HEK293T (cell line): ENCODE measurements around the gene KIR2DL3.
"Not testable (repeated sequence)": the region's sequence is repeated elsewhere in the genome, so short reads cannot be mapped to it uniquely, and the experiment has no call there.

Experiments
- CTCF ChIA-PET: fragments of 350-600 bp; formaldehyde crosslinking; extraction: SDS; loops from one replicate; lab custom pipeline; 2021; ENCODE audit warnings: antibody characterized with exemption, inconsistent platforms; lab: Yijun Ruan, JAX
- POLR2A ChIA-PET: fragments of 350-600 bp; formaldehyde crosslinking; extraction: SDS; loops from one replicate; lab custom pipeline; 2020; ENCODE audit warnings: antibody characterized with exemption, inconsistent platforms; lab: Yijun Ruan, JAX
- DNase-seq: peaks from one replicate; pipeline ENCODE4 v3.0.0; 2012; ENCODE audit warnings: mixed read lengths; ENCODE audit errors: extremely low spot score
- ARNT ChIP-seq: fragments of 450-650 bp; IDR thresholded peaks from 2 replicates; pipeline ENCODE4 v1.6.1; 2017; ENCODE audit warnings: mild to moderate bottlenecking
- BHLHE40 ChIP-seq: fragments of 450-650 bp; IDR thresholded peaks from 2 replicates; pipeline ENCODE4 v1.6.1; 2016; ENCODE audit warnings: mild to moderate bottlenecking, moderate library complexity, borderline replicate concordance
- CTBP1 ChIP-seq: fragments of 450-650 bp; IDR thresholded peaks from 2 replicates; pipeline ENCODE4 v1.6.1; 2016; ENCODE audit warnings: borderline replicate concordance
- ELF4 ChIP-seq: fragments of 450-650 bp; IDR thresholded peaks from 2 replicates; pipeline ENCODE4 v1.6.1; 2017; ENCODE audit warnings: antibody characterized with exemption
- FOXA1 ChIP-seq: fragments of 450-650 bp; IDR thresholded peaks from 2 replicates; pipeline ENCODE4 v1.6.1; 2016; ENCODE audit warnings: mild to moderate bottlenecking
- FOXK2 ChIP-seq: fragments of 450-650 bp; IDR thresholded peaks from 2 replicates; pipeline ENCODE4 v1.6.1; 2016; ENCODE audit warnings: mild to moderate bottlenecking
- FOXM1 ChIP-seq: fragments of 450-650 bp; IDR thresholded peaks from 2 replicates; pipeline ENCODE4 v1.6.1; 2017; ENCODE audit warnings: mild to moderate bottlenecking, borderline replicate concordance
- HDGF ChIP-seq: fragments of 450-650 bp; IDR thresholded peaks from 2 replicates; pipeline ENCODE4 v1.6.1; 2017; ENCODE audit warnings: antibody characterized with exemption, borderline replicate concordance
- L3MBTL2 ChIP-seq: fragments of 450-650 bp; conservative IDR thresholded peaks from 2 replicates; pipeline ENCODE4 v1.6.1; 2016; ENCODE audit warnings: mild to moderate bottlenecking
- LEF1 ChIP-seq: fragments of 450-650 bp; IDR thresholded peaks from 2 replicates; pipeline ENCODE4 v1.6.1; 2017; ENCODE audit warnings: mild to moderate bottlenecking, borderline replicate concordance
- NFRKB ChIP-seq: fragments of 450-650 bp; IDR thresholded peaks from 2 replicates; pipeline ENCODE4 v1.6.1; 2016; ENCODE audit warnings: mild to moderate bottlenecking, moderate library complexity
- SP1 ChIP-seq: fragments of 450-650 bp; IDR thresholded peaks from 2 replicates; pipeline ENCODE4 v1.6.1; 2017
- SUZ12 ChIP-seq: fragments of 450-650 bp; IDR thresholded peaks from 2 replicates; pipeline ENCODE4 v1.6.1; 2016; ENCODE audit warnings: mild to moderate bottlenecking
- TARDBP ChIP-seq: fragments of 450-650 bp; IDR thresholded peaks from 2 replicates; pipeline ENCODE4 v1.6.1; 2016
- ZNF384 ChIP-seq: fragments of 450-650 bp; IDR thresholded peaks from 2 replicates; pipeline ENCODE4 v1.6.1; 2016
- TF ChIP-seq, protein P1 (sequence below): fragments of 450-650 bp; IDR thresholded peaks from 2 replicates; pipeline ENCODE4 v1.6.1; 2016

Gene KIR2DL3

DNA sequence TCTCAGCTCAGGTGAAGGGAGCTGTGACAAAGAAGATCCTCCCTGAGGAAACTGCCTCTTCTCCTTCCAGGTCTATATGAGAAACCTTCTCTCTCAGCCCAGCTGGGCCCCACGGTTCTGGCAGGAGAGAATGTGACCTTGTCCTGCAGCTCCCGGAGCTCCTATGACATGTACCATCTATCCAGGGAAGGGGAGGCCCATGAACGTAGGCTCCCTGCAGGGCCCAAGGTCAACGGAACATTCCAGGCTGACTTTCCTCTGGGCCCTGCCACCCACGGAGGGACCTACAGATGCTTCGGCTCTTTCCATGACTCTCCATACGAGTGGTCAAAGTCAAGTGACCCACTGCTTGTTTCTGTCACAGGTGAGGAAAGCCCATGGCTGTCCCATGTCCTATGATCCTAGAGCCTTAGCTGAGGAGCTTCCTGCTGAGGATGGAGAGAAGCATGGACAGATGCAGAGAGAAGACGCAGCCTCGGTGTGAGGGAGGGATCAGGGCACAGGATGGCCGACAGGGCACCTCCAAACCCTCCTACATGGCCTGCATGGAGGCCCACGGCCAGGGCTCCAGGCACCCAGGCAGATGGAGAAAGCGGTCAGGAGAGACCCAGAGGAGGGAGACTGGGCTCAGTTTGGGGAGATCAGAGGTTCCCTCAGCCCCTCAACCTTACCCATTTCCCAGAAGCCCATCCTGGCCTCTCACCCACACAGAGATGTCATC, 36.9 kb downstream of the KIR2DL3 start:
- POLR2A ChIA-PET, DNase-seq, CTCF ChIA-PET: not testable (repeated sequence)

DNA sequence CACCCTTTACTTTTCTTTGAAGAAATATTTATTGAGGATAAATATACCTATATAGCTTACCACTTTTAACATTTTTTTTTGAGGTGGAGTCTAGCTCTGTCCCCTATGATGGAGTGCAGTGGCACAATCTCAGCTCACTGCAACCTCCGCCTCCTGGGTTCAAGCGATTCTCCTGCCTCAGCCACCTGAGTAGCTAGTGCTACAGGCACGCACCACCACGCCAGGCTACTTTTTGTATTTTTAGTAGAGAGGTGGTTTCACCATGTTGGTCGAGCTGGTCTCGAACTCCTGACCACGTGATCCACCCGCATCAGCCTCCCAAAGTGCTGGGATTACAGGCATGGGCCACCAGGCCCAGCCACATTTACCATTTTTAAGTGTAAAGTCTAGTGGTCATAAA, 37.5 kb downstream of the KIR2DL3 start:
- CTCF ChIA-PET, DNase-seq, POLR2A ChIA-PET: not testable (repeated sequence)

DNA sequence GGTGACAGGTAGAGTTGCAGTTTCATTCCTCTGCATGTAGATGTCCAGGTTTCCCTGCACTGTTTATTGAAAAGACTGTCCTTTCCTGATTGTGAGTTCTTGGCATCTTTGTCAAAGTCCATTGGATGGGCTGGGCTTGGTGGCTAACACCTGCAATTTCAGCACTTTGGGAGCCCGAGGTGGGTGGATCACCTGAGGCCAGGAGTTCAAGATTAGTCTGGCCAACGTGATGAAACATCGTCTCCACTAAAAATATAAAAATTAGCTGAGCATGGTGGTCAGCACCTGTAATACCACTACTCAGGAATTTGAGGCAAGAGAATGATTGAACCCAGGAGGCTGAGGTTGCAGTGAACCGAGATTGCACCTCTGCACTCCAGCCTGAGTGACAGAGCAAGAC, 39.5 kb downstream of the KIR2DL3 start:
- CTCF ChIA-PET, POLR2A ChIA-PET: not testable (repeated sequence)

DNA sequence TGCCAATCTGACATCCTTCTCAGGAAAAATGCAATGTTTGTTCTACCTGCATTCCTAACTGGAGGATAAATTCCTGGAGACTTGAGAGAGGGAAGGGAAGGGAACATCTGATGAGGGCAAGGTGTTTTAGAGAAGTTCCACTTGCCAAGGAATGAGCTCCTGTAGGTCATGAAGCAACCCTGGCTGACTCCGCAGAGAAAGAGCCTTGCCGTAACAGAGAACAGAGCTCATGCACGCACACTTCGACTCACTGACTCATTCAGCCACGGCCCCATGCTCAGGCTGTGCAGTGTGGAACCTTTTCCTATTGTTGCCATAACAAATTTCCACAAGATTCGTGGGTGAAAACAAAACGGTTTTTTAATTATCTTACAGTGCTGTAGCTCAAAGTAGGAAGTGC, 40.6 kb downstream of the KIR2DL3 start:
- CTCF ChIA-PET, POLR2A ChIA-PET, DNase-seq: not testable (repeated sequence)

More for the DNA sequence above, 39.5 kb downstream of the KIR2DL3 start:
- not testable (repeated sequence) for DNase-seq

DNA sequence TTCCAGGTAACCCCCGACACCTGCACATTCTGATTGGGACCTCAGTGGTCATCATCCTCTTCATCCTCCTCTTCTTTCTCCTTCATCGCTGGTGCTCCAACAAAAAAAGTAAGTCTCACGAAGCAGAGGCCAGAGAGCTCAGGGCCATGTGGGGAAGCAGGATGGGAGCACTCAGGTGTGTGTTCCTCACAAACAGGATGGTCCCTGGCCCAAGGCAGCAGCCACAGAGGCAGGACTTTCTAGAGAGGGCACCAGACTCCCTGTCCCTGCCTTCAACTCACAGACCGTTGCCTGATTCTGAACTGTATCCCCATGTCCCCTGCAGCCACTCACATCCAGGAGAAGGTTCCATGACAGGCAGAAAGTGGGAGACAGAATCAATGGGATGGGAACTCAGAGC, 44.6 kb downstream of the KIR2DL3 start:
- CTCF ChIA-PET, POLR2A ChIA-PET, DNase-seq: not testable (repeated sequence)

DNA sequence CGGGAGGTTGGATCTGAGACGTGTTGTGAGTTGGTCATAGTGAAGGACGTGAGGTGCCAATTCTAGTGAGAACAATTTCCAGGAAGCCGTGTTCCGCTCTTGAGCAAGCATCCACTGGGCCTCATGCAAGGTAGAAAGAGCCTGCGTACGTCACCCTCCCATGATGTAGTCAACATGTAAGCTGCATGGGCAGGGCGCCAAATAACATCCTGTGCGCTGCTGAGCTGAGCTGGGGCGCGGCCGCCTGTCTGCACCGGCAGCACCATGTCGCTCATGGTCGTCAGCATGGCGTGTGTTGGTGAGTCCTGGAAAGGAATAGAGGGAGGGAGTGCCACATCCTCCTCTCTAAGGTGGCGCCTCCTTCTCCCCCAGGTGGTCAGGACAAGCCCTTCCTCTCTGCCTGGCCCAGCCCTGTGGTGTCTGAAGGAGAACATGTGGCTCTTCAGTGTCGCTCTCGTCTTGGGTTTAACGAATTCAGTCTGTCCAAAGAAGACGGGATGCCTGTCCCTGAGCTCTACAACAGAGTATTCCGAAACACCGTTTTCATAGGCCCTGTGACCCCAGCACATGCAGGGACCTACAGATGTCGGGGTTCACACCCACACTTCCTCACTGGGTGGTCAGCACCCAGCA, 47.9 kb downstream of the KIR2DL3 start:
- CTCF ChIA-PET, DNase-seq, POLR2A ChIA-PET: not testable (repeated sequence)

DNA sequence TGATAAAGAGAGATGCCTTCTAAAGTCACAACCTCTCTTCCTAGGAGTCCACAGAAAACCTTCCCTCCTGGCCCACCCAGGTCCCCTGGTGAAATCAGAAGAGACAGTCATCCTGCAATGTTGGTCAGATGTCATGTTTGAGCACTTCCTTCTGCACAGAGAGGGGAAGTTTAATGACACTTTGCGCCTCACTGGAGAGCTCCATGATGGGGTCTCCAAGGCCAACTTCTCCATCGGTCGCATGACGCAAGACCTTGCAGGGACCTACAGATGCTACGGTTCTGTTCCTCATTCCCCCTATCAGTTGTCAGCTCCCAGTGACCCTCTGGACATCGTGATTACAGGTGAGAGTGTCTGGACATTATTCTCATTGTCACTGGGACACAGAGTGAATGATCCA, 49.8 kb downstream of the KIR2DL3 start:
- DNase-seq, CTCF ChIA-PET, POLR2A ChIA-PET: not testable (repeated sequence)

DNA sequence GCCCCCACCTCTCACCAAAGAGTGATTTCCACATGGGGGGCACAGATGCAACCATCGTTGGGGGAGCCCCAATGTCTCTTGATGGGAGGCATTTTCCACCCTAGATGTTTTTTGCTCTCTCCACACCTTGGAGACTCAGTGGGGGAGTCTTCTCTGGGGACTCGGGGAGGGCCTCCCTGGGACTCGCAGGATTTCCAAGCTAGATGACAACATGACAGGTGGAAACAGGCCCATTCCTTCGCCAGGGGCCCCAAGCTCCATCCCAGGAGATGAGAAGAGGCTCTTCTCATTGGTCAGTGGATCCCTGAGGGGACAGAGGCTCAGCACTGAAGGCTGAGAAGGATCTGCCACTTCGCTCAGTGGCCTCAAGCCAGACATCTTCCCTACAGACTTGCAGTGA, 52.4 kb downstream of the KIR2DL3 start:
- CTCF ChIA-PET: no interaction called here
- POLR2A ChIA-PET: no interaction called here
- no peak for TF ChIP-seq ZNF384
- no peak for TF ChIP-seq TARDBP
- TF ChIP-seq SUZ12: no peak
- TF ChIP-seq ELF4: no peak
- TF ChIP-seq FOXA1: no peak
- no peak for TF ChIP-seq L3MBTL2
- TF ChIP-seq BHLHE40: no peak
- no peak for TF ChIP-seq NFRKB
- TF ChIP-seq SP1: no peak
- no peak for TF ChIP-seq HDGF
- no peak for TF ChIP-seq CTBP1
- no peak for TF ChIP-seq LEF1
- TF ChIP-seq ARNT: no peak
- TF ChIP-seq FOXM1: no peak
- no peak for TF ChIP-seq FOXK2
- TF ChIP-seq, protein P1, sequence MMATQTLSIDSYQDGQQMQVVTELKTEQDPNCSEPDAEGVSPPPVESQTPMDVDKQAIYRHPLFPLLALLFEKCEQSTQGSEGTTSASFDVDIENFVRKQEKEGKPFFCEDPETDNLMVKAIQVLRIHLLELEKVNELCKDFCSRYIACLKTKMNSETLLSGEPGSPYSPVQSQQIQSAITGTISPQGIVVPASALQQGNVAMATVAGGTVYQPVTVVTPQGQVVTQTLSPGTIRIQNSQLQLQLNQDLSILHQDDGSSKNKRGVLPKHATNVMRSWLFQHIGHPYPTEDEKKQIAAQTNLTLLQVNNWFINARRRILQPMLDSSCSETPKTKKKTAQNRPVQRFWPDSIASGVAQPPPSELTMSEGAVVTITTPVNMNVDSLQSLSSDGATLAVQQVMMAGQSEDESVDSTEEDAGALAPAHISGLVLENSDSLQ: no peak
- DNase-seq: no peak

DNA sequence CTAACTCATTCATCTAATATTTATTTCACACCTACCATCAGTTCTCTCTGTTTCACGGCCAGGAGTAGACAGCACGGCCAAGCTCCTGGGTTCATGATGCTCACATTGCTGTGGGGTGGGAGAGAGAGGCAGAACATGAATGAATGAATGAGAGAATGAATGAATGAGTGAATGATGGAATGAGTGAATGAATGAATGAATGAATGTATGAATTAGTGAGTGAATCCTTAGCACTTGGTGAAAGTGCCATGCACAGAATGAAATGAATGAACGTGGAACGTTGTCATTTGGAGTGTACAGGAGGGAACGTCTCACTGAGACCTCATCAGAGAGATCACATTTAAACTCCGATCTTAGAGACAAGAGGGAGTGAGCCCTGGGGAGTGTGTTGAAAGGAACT, 53.2 kb downstream of the KIR2DL3 start:
- POLR2A ChIA-PET: no interaction called here
- DNase-seq: no peak
- TF ChIP-seq FOXA1: no peak
- no peak for TF ChIP-seq NFRKB
- TF ChIP-seq ZNF384: no peak
- TF ChIP-seq TARDBP: no peak
- no peak for TF ChIP-seq SUZ12
- no peak for TF ChIP-seq ARNT
- no peak for TF ChIP-seq FOXK2
- no peak for TF ChIP-seq ELF4
- TF ChIP-seq SP1: no peak
- no peak for TF ChIP-seq HDGF
- TF ChIP-seq BHLHE40: no peak
- TF ChIP-seq, protein P1: no peak
- TF ChIP-seq LEF1: no peak
- CTCF ChIA-PET: no interaction called here
